ENCODE results near the gene VDAC1.
A peak's percentile ranks its signal among the peaks of the same experiment; 100 is the strongest.
"Not testable (repeated sequence)": the region's sequence is repeated elsewhere in the genome, so short reads cannot be mapped to it uniquely, and the experiment has no call there.

Gene VDAC1

GRCh38 chr5:133963493-133964128, 41.2 kb downstream of the VDAC1 start:
- DNase-seq = no peak

DNA sequence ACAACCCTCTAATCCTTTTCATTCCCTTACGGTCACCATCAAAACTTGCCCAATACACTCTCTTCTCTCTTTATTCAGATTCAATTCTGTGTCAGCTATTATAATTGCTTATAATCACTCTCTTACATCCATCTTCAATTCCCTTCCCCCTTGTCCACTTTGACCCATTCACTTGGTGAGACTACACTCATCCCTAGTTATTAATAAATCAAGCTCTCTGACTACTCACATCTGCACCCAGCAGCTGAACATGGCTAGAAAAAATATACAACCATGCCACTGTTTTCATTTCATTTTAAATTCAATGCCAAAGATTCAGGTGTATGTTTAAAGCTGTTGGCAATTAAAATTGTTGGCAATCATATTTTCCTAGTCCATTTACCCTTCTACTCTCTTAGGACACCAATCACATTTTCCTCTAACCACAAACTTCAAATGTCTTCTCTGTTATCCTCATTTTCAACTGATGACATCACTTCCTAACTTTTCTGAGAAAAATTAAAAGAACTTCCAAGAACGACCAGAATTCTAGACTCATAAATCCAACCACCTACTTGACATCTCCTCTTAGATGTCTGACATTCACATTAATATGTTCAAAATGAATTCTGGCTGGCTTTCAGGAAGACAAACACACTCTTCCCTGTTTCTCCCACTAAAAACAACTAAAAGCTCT, 41.8 kb downstream of the VDAC1 start:
- DNase-seq = no peak

DNA sequence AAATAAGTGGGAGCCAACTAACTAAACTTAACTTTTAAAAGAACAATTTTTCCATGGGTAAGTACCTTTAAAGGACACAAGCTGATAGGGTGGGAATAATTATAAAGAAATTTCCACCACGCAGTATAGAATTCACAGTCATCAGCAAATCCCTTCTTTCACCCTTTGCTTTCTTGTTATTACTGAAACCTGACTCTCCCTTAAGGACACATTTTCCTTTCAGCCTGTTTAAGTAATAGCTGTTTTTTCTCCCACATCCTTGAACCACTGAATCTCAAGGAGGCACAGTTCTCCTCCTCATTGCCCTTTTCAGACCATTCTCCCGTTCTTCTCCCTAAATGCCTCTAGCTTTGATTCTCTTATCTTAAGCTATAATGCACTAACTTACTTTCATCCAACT, 42.6 kb downstream of the VDAC1 start:
- no peak for DNase-seq

GRCh38 chr5:133959643-133960042, 45.1 kb downstream of the VDAC1 start:
- no peak for DNase-seq

GRCh38 chr5:133957591-133957990, 47.2 kb downstream of the VDAC1 start:
- no peak for DNase-seq

DNA sequence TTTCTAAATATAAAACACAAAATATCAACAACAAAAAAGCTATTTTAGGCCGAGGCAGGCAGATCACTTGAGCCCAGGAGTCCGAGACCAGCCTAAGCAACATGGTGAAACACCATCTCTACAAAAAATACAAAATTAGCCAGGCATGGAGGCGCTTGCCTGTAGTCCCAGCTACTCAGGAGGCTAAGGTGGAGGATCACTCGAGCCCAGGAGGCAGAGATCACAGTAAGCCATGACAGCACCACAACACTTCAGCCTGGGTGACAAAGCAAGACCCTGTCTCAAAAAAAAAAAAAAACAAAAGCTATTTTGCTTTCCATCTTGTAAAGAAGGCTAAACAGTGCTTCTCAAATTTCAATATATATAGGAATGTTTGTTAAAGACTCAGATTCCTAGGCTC, 47.7 kb downstream of the VDAC1 start:
- no peak for DNase-seq

- DNase-seq = not testable (repeated sequence)
Measured at GRCh38 chr5:133956196-133956595, 48.6 kb downstream of the VDAC1 start.

DNA sequence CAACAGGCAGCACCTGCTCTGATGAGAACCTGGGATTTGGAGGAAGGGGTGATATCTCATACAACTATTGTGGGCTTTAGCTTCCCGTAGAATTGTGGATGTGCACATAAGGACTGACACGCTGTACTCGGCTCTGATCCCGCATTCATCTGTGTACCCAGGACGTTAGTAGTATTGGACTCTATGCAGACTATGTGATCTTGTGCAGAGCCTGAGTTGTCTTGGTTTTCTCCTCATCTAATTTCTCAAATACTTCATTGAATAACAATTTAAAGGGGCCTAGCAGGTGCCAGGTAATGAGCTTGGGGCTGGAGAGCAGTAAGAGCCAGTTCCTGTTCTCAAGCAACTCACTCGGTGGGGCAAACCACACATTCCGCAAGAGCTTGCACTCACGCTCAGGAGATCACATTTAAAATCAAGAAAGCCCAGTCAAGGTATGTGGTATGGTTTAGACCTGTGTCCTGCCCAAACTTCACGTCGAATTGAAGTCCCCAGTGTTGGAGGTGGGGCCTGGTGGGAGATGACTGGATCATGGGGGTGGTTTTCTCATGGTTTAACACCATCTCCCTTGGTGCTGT, 51.1 kb downstream of the VDAC1 start:
- DNase-seq = no peak

GRCh38 chr5:133952729-133953567, 51.8 kb downstream of the VDAC1 start:
- no peak for DNase-seq

- DNase-seq = no peak
Measured at GRCh38 chr5:133950821-133951612, 53.8 kb downstream of the VDAC1 start.

DNA sequence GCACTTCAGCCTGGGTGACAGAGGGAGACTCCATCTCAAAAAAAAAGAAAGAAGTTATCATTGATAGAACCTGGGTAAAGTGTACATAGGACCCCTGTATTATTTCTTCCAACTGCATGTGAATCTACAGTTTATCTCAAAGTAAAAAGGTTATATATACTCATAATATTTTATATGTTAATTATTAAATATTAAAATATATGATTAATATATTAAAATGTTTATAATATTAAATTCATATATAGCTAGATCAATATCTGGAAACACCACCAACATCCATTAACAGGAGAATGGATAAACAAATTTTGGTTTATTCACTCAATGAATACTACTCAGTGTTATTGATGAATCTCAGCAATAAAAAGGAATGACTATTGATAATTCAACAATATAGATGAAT, 56.1 kb downstream of the VDAC1 start:
- DNase-seq = no peak

GRCh38 chr5:133947431-133947841, 57.3 kb downstream of the VDAC1 start:
- DNase-seq = no peak

DNA sequence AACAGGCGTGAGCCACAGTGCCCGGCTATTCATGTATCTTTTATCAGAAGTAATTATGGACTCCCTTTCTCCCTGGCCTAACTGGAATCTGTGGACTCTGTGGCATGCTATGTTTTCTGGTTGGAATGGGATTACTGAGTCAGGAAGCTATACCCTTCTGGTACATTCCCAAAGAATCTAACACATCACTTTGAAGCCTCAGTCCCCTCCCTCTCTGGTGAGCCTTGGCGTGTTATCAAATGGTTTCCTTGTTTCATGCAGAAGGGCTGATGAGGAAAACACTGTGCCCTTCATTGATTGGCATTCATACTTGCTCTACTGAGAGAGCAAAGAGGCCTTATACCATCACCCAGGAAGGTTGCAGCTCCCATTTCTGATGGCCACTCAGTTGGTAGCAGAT, 59.2 kb downstream of the VDAC1 start:
- DNase-seq = no peak

DNA sequence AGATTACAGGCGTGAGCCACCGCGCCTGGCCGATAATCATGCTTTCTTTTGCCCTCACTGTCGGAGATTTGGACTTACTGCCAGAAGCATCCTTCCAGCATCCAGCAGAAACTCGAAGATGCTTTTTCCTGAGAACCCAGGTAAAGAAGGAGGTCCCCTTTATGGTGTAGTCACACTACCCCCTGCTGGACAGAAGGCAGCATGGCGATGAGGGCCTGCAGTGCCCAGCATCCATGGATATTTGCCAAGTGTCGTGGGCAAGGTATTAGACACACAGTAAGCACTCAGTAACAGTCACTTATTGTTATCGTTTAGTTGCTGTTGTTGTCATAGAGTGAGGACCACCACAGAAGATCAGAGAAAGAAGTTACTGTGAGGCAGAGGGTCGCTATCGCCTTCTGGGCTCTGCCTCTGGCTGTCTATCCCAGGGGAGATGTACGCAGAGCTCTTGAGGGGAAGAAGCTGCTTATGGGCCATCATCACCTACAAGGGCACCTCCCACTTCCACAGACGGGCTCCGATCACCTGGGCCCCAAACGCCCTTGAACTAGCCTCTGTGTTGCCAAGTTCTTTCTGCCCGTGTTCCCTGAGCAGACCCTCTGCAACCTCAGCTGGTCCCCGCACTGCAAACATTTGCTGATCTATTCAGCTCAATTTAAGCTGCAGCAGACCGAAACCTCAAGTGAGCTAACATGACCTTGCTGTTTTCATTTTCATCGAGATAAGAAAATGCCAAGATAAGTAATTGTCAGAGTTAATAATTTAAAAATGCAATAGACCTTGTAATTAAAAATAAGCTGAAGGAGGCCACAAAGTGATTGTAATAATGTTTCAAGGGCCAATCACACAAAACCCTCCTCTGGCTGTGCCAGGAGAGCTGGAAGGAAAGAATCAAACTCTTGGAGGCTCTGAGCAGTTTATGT, 60.3 kb downstream of the VDAC1 start:
- DNase-seq = peak; percentile 71

DNA sequence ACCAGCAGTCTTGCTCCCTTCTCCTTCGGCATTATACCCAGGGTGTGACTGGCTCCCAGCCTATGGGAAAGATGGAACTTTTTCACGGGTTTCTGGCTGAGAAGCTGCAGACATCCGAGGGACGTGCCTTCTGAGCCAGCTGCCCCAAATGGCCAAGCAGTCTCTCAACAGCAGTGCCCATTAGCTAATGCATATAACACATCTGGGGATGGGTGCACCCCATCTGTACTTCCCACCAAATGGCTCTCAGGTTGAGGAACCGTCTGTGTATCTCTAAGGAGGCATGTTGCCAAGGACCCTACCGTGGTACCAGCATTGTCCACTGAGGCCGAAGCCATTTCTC, 61.3 kb downstream of the VDAC1 start:
- no peak for DNase-seq

DNA sequence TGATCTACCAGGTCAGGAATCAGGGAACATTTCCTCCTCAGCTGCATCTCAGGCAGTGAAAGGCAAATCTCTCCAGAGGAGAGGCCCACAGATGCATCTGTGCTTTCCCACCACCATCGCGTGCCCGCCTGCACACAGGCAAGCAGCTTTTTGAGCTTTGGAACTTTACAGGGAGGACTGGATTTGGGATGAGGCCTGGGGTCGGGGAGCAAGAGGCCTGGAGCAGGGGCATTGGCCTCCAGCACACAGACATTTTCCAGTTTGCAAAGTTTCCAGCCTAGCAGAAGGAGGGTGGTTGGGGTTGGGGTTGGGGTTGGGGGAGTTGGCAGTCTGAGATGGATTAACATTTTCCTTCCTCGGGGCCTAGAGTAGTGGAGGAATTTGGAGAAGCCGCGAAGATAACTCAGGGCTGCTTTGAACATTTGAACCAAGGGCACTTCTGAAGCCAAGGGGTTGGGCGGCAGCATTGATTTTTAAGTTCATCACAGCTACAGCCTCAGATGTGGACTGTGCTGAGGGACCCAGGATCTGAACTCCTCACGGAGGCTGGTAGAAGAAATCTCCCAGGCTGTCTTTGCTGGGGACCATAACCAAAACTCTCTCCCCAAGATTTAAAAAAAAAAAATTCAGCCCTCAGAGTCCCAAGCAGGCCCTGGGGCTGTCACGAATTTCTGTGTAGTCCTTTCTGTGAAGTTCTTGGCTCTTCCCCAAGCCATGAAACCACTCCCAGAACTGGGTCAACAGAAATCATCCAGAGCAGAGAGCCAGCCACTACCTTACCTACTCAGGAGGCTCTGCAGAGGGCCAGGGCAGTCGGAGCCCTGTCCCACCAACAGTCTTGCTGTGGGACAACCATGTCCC, 61.9 kb downstream of the VDAC1 start:
- DNase-seq = no peak

DNA sequence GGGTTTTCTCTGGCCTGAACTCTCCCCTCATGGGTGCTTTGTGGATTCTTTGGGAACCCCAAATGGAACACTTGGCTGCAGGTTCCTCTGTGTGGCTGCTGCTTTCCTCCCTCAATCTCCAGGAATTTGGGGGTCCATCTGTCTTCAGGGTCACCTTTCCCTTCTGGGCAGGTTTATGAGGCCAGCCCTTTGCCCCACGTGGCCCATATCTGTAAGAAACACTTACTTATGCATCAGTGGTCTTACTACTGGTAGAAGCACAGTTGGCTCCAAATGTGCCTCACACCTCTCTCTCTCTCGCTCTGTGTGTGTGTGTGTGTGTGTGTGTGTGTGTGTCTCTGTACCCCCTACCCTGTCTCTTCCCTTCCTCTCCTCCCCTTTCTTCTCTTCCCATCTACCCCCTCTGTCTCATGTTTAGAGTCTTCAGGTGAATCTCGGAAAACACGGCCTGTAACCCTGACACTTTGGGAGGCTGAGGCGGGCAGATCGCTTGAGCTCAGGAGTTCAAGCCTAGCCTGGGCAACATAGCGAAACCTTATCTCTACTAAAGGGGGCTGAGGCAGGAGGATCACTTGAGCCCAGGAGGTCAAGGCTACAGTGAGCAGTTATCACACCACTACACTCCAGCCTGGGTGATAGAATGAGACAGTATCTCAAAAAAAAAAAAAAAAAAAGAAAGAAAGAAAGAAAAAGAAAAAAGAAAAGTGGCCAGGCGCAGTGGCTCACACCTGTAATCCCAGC, 63.1 kb downstream of the VDAC1 start:
- peak; percentile 35 for DNase-seq

DNA sequence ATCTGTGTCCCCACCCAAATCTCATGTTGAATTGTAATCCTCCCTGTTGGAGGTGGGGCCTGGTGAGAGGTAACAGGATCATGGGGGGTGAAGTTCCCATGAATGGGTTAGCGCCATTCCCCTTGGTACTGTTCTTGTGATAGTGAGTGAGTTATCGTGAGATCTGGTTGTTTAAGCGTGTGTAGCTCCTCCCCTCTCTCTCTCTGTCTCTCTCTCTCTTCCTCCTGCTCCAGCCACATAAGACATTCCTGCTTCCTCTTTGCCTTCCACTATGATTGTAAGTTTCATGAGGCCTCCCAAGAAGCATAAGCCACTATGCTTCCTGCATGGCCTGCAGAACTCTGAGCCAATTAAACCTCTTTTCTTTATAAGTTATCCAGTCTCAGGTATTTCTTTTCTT, 65.1 kb downstream of the VDAC1 start:
- DNase-seq = no peak

GRCh38 chr5:133938929-133939328, 65.8 kb downstream of the VDAC1 start:
- peak; percentile 8 for DNase-seq
